ENCODE results near the gene EPC2.
"Not testable (repeated sequence)": the region's sequence is repeated elsewhere in the genome, so short reads cannot be mapped to it uniquely, and the experiment has no call there.

EPC2 gene

GRCh38 chr2:148675708-148676107, 31.2 kb downstream of the EPC2 start:
- Histone ChIP-seq H3K36me3 (ENCODE audit: insufficient read depth, insufficient read length, low read length) (no peaks in the 10 kb centered on the region), H3K9ac (ENCODE audit: insufficient read length, low read depth) (no peak overlapping the region), H3K4me1 (ENCODE audit: insufficient read depth, insufficient read length) (no peaks in the 10 kb centered on the region), H3K9me3 (ENCODE audit: insufficient read depth, low read length) (peaks cover 11% of the 10 kb centered on the region; the same call in 1 of the 2 replicates), H3K4me3 (ENCODE audit: insufficient read length, low read depth) (no peak overlapping the region), H3K27me3 (ENCODE audit: insufficient read depth, insufficient read length) (no peaks in the 10 kb centered on the region)
- TF ChIP-seq ZNF274 (IDR thresholded peaks at IDR 0.05; ENCODE audit: low read depth, low read length) (no peak), YY1 (IDR thresholded peaks at IDR 0.05; ENCODE audit: insufficient read depth, insufficient read length) (no peak), SUZ12 (IDR thresholded peaks at IDR 0.05; ENCODE audit: extremely low read depth, insufficient read depth, insufficient read length) (no peak)
- DNase-seq (ENCODE audit: low read depth, low spot score), result no peak

DNA sequence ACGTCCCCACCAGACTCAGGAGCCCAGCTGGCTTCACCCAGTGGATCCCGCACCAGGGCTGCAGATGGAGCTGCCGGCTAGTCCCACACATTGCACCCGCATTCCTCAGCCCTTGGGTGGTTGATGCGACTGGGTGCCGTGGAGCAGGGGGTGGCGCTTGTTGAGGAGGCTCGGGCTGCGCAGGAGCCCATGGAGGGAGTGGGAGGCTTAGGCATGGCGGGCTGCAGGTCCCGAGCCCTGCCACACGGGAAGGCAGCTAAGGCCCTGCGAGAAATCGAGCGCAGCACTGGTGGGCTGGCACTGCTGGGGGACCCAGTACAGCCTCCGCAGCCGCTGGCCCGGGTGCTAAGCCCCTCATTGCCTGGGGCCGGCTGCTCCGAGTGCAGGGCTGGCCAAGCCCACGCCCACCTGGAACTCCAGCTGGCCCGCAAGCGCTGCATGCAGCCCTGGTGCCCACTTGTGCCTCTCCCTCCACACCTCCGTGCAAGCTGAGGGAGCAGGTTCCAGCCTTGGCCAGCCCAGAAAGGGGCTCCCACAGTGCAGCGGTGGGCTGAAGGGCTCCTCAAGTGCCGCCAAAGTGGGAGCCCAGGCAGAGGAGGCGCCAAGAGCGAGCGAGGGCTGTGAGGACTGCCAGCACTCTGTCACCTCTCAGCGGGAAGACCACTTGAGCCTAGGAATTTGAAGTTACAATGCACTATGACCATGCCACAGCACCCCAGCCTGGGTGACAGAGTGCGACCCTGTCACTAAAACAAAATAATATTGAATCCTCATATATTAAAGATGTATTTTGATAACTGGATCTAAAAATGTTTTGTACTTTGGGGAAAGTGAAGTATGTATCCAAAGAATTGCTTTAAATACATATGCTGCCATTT, 34.0 kb downstream of the EPC2 start:
- not testable (repeated sequence) for H3K4me3 ChIP-seq (ENCODE audit: insufficient read length, low read depth); H3K9ac ChIP-seq (ENCODE audit: insufficient read length, low read depth); H3K36me3 ChIP-seq (ENCODE audit: insufficient read depth, insufficient read length, low read length); DNase-seq (ENCODE audit: low read depth, low spot score); H3K27me3 ChIP-seq (ENCODE audit: insufficient read depth, insufficient read length); H3K4me1 ChIP-seq (ENCODE audit: insufficient read depth, insufficient read length)
- peaks cover 11% of the 10 kb centered on the region; the same call in 1 of the 2 replicates for H3K9me3 ChIP-seq (ENCODE audit: insufficient read depth, low read length)

DNA sequence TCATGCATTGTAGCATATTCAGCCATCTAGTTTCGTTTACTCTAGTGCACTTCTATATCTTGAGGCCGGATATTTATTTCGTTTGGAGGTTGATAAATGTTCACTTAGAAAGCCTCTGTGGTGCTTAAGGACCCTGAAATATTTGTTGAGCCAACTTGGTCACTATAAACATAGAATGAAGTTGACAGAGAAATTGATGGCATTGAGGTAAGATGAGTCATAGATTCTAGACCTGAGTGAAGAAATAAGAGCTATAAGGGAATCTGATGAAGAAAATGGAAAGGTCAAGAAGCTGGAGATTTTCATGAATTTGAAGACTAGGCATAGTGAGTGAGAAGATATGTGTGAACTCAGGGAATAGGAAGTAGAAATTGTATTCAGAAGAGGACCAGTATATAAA, 35.9 kb downstream of the EPC2 start:
- DNase-seq (ENCODE audit: low read depth, low spot score), result no peak
- peaks cover 11% of the 10 kb centered on the region; the same call in 1 of the 2 replicates for H3K9me3 ChIP-seq (ENCODE audit: insufficient read depth, low read length)
- H3K9ac ChIP-seq (ENCODE audit: insufficient read length, low read depth), result no peak overlapping the region
- no peaks in the 10 kb centered on the region for H3K27me3 ChIP-seq (ENCODE audit: insufficient read depth, insufficient read length)
- H3K36me3 ChIP-seq (ENCODE audit: insufficient read depth, insufficient read length, low read length), result no peaks in the 10 kb centered on the region
- no peak for TF ChIP-seq ZNF274 (IDR thresholded peaks at IDR 0.05; ENCODE audit: low read depth, low read length)
- H3K4me1 ChIP-seq (ENCODE audit: insufficient read depth, insufficient read length), result no peaks in the 10 kb centered on the region
- no peak overlapping the region for H3K4me3 ChIP-seq (ENCODE audit: insufficient read length, low read depth)

DNA sequence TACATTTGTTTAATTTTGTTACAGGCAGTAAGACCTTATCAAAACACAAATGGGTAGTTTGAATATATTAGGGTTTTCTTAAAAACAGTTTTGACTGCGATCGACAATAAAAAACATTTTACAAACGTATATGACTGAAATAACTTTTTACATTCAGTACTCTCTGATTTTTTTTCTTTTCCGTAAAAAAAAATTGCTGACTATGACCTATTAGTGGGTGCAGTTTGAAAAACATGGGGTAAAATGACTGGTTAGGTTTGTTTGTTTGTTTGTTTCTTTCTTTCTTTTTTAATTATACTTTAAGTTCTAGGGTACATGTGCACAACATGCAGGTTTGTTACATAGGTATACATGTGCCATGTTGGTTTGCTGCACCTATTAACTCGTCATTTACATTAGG, 36.9 kb downstream of the EPC2 start:
- TF ChIP-seq ZNF274 (IDR thresholded peaks at IDR 0.05; ENCODE audit: low read depth, low read length), result no peak
- TF ChIP-seq YY1 (IDR thresholded peaks at IDR 0.05; ENCODE audit: insufficient read depth, insufficient read length), result no peak
- TF ChIP-seq SUZ12 (IDR thresholded peaks at IDR 0.05; ENCODE audit: extremely low read depth, insufficient read depth, insufficient read length), result no peak
- no peak overlapping the region for H3K4me3 ChIP-seq (ENCODE audit: insufficient read length, low read depth)
- peaks cover 11% of the 10 kb centered on the region; the same call in 1 of the 2 replicates for H3K9me3 ChIP-seq (ENCODE audit: insufficient read depth, low read length)
- H3K36me3 ChIP-seq (ENCODE audit: insufficient read depth, insufficient read length, low read length), result no peaks in the 10 kb centered on the region
- no peak overlapping the region for H3K9ac ChIP-seq (ENCODE audit: insufficient read length, low read depth)
- no peak for DNase-seq (ENCODE audit: low read depth, low spot score)
- no peaks in the 10 kb centered on the region for H3K27me3 ChIP-seq (ENCODE audit: insufficient read depth, insufficient read length)
- no peaks in the 10 kb centered on the region for H3K4me1 ChIP-seq (ENCODE audit: insufficient read depth, insufficient read length)

- DNase-seq (ENCODE audit: low read depth, low spot score); H3K36me3 ChIP-seq (ENCODE audit: insufficient read depth, insufficient read length, low read length); H3K27me3 ChIP-seq (ENCODE audit: insufficient read depth, insufficient read length); H3K4me3 ChIP-seq (ENCODE audit: insufficient read length, low read depth); H3K9ac ChIP-seq (ENCODE audit: insufficient read length, low read depth); H3K4me1 ChIP-seq (ENCODE audit: insufficient read depth, insufficient read length): not testable (repeated sequence)
- H3K9me3 ChIP-seq (ENCODE audit: insufficient read depth, low read length), result peaks cover 11% of the 10 kb centered on the region; the same call in 1 of the 2 replicates
These were observed 37.3 kb downstream of the EPC2 start for GRCh38 chr2:148681862-148682261.

DNA sequence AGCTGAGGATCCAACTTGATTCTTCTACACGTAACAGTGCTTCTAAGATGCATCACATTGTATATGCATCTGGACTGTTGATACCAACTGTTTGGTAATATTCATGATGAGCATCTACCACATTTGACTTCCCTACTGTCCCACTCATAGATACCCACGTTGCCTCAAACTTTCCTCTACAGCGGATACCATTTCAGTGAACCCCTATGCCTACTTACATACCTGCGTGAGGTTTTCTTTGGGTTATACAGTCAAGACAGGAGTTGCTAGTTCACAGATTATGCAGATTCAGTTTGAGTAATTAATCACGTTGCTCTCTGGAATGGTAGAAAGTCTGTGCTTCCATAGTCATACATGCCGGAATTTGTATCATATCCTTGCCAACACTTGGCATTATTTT, 40.0 kb downstream of the EPC2 start:
- Histone ChIP-seq H3K9me3 (ENCODE audit: insufficient read depth, low read length) (no peaks in the 10 kb centered on the region), H3K9ac (ENCODE audit: insufficient read length, low read depth) (no peak overlapping the region), H3K27me3 (ENCODE audit: insufficient read depth, insufficient read length) (no peaks in the 10 kb centered on the region), H3K4me3 (ENCODE audit: insufficient read length, low read depth) (no peak overlapping the region), H3K4me1 (ENCODE audit: insufficient read depth, insufficient read length) (no peaks in the 10 kb centered on the region), H3K36me3 (ENCODE audit: insufficient read depth, insufficient read length, low read length) (no peaks in the 10 kb centered on the region)
- DNase-seq (ENCODE audit: low read depth, low spot score), result no peak
- no peak for TF ChIP-seq ZNF274 (IDR thresholded peaks at IDR 0.05; ENCODE audit: low read depth, low read length)
- TF ChIP-seq YY1 (IDR thresholded peaks at IDR 0.05; ENCODE audit: insufficient read depth, insufficient read length), result no peak
- TF ChIP-seq SUZ12 (IDR thresholded peaks at IDR 0.05; ENCODE audit: extremely low read depth, insufficient read depth, insufficient read length), result no peak

- H3K36me3 ChIP-seq (ENCODE audit: insufficient read depth, insufficient read length, low read length), result peaks cover 17% of the 10 kb centered on the region
- H3K9ac ChIP-seq (ENCODE audit: insufficient read length, low read depth), result no peak overlapping the region
- H3K4me1 ChIP-seq (ENCODE audit: insufficient read depth, insufficient read length), result no peaks in the 10 kb centered on the region
- no peak for TF ChIP-seq SUZ12 (IDR thresholded peaks at IDR 0.05; ENCODE audit: extremely low read depth, insufficient read depth, insufficient read length)
- no peak for TF ChIP-seq ZNF274 (IDR thresholded peaks at IDR 0.05; ENCODE audit: low read depth, low read length)
- no peak for TF ChIP-seq YY1 (IDR thresholded peaks at IDR 0.05; ENCODE audit: insufficient read depth, insufficient read length)
- no peaks in the 10 kb centered on the region for H3K9me3 ChIP-seq (ENCODE audit: insufficient read depth, low read length)
- no peak for DNase-seq (ENCODE audit: low read depth, low spot score)
- no peaks in the 10 kb centered on the region for H3K27me3 ChIP-seq (ENCODE audit: insufficient read depth, insufficient read length)
- no peak overlapping the region for H3K4me3 ChIP-seq (ENCODE audit: insufficient read length, low read depth)
These were observed 43.0 kb downstream of the EPC2 start for GRCh38 chr2:148687543-148687942.

- peaks cover 18% of the 10 kb centered on the region for H3K36me3 ChIP-seq (ENCODE audit: insufficient read depth, insufficient read length, low read length)
- not testable (repeated sequence) for H3K27me3 ChIP-seq (ENCODE audit: insufficient read depth, insufficient read length); H3K4me3 ChIP-seq (ENCODE audit: insufficient read length, low read depth); H3K9me3 ChIP-seq (ENCODE audit: insufficient read depth, low read length); DNase-seq (ENCODE audit: low read depth, low spot score); H3K4me1 ChIP-seq (ENCODE audit: insufficient read depth, insufficient read length); H3K9ac ChIP-seq (ENCODE audit: insufficient read length, low read depth)
These were observed 43.5 kb downstream of the EPC2 start for GRCh38 chr2:148688011-148688410.
